GM12892 (cell line): ENCODE results near the gene MVB12A.

Experiments
- POLR2A ChIP-seq: IDR thresholded peaks from 2 replicates; pipeline ENCODE4 v1.6.1; 2011; ENCODE audit warnings: low read depth, low read length, control low read depth
- TAF1 ChIP-seq: IDR thresholded peaks from 2 replicates; pipeline ENCODE4 v1.6.1; 2011; ENCODE audit warnings: low read depth, mild to moderate bottlenecking, control low read depth, low read length, borderline replicate concordance

GRCh38 chr19:17455308-17456123, 35.7 kb downstream of the MVB12A start:
- TF ChIP-seq POLR2A = no peak
- no peak for TF ChIP-seq TAF1
